Right ventricle myocardium inferior (tissue), 1 donor: ENCODE measurements around the gene SSB. TPM values are rescaled to one million over a fixed set of nuclear protein-coding genes. Genes with fewer than 3 reads are reported as not detected.

Experiments
- ATAC-seq: fragments of 200-7000 bp; cut with Tn5 transposase; one replicate; pipeline ENCODE4 v1.9.1; 2020; ENCODE audit warnings: mild to moderate bottlenecking, moderate library complexity
- DNase-seq: peaks from one replicate; pipeline ENCODE4 v3.0.0; 2021; ENCODE audit errors: missing footprints
- intact Hi-C: fragments of 100-400 bp; cut with DNase I; formaldehyde crosslinking; loops from one replicate; pipeline ENCODE4 v1.11.0; 2022
- total RNA-seq: library from RNA; stranded (reverse); fragmentation: NEBNext Ultra II Directional; extraction: Animal tissue kit (Norgen Biotek cat#: 25700); gene quantifications from one replicate; pipeline ENCODE4 v1.2.1, GENCODE V29; 2021
- donor health status: DM: no; HTN: yes; CAD: no; lungs with severe emphysema.

SSB gene
- total RNA-seq, 1 donor from 2014 or later: 52.7 TPM

DNA sequence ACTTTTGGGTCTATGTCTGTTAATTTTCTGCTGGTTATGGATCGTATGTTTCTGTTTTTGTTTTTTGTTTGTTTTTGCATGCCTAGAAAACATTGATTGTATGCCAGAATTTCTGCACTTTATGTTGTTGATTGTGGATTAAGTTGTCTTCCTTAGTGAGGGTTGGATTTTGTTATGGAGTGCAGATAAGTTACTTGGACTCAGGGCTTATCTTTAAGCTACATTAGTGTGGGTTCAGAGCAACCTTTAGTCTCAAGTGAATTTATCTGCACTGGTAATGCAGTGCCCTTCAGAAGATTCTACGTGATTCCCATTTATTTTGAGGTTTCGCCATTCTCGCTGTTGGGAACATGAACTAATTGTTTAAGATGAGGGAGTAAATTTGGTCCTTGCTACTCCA, 61.5 kb downstream of the SSB start:
- DNase-seq: no peak
- ATAC-seq: no peak
- intact Hi-C loops: no loop called here

Other genes starting within 250 kb of the SSB start
- gene FASTKD1, start 225.0 kb upstream of the SSB start, total RNA-seq: 112 TPM
- gene PPIG, start 214.5 kb upstream of the SSB start, total RNA-seq: 34.7 TPM
- gene CFAP210, start 104.5 kb upstream of the SSB start, total RNA-seq: 0.11 TPM
- 3.6 TPM for gene PHOSPHO2, start 104.4 kb upstream of the SSB start, total RNA-seq
- gene KLHL23, start 65.0 kb upstream of the SSB start, total RNA-seq: 21.6 TPM
- gene METTL5, start 26.0 kb downstream of the SSB start, total RNA-seq: 69.8 TPM
- gene UBR3, start 28.6 kb downstream of the SSB start, total RNA-seq: 109 TPM